ENCODE measurements around the gene SLX4.

The SLX4 gene

DNA sequence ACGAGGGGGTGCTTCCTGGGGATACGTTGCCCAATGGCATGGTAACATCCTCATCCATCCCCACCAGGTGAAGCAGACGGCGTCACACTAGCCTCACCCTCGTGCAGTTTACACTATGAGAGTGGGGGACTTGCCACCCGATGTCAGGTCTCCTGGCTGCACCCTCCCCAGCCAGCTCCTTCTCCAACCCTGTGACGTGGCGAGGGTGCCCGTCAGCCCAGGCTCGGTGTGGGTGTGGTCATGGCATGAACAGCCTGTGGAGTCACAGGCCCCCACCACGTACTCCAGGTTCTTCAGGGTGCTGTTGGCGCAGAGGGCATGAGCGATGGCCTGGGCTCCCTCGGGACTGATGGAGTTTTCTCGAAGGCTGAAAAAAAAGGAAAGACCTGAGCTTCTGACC lies 62.5 kb downstream of the SLX4 start:
- no peak for DNase-seq

DNA sequence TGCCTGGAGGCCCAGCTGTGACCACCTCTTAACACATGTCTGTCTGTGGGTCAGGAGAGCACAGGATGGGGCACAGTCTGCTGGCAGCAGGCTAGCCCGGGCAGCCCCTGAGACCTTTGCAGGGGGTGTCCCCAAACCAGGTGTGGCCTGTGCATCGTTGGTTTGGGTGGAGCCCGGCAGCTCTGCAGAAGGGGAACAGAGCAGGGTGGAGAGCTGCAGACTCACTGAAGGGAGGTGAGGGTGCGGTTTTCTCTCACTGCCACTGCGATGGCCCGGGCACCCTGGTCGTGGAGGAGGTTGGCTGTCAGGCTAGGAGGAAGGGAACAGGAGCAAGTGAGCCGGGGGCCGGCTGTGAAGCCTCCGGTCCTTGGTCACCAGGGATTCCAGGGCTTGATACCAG lies 63.0 kb downstream of the SLX4 start:
- DNase-seq = no peak

DNA sequence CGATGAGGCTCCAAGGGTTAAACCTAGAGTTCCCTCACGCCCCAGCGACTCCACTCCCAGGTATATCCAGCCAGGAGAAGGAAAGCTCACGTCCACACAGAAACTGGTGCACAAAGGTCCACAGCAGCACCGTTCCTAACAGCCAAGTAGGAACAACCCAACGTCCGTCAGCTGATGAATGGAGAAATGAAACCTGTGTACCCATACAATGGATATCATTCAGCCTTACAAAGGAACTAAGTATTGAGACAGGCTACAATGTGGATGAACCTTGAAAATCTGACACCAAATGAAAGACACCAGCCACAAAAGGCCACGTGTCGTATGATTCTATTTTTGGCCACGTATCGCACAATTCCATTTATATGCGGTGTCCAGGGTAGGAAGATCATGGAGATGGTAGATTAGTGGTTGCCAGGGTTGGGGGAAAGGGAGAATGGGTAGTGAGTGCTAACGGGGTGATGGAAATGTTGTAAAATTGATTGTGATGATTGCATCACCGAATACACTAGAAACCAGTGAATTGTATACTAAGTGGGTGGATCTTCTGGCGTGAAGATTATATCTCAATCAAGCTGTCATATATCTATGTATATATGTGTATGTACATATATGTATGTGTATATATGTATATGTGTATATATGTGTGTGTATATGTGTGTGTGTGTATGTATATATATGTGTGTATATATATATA lies 64.3 kb downstream of the SLX4 start:
- DNase-seq = no peak

DNA sequence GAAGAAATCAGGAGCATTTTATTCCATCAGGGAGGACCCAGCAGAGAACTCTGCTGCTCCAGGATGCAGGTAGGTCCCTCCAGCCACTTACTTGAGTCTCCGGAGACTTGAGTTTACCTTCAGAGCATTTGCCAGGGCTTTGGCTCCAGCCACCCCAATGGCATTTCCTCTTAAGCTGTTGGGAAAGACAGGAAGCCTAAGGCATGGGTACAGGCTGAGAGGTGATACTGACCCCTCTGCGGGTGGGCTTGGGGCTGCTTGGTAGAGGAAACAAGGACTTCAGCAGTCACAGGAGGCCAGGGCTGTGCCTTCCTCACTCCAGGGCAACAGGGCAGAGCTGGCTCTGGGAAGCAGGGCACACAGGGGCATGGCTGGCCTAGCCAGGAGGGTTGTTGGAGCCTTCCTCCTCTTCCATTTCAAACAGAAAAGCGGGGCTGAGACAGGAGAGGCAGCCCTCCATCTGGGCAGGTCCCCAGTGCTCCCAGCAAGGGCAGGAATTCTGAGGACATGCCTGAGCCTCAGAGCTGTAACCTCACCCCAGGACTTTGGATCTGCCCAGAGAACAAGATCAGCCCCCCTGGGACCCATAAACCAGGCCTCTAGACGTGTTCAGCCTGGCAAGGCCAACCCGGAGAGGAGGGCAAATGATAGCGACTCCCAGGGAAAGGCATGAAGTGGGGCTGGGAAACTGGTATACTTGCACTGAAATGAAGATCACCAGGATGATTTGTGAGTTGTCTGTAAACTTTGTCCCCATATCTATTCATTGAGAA lies 68.6 kb downstream of the SLX4 start:
- no peak for DNase-seq

DNA sequence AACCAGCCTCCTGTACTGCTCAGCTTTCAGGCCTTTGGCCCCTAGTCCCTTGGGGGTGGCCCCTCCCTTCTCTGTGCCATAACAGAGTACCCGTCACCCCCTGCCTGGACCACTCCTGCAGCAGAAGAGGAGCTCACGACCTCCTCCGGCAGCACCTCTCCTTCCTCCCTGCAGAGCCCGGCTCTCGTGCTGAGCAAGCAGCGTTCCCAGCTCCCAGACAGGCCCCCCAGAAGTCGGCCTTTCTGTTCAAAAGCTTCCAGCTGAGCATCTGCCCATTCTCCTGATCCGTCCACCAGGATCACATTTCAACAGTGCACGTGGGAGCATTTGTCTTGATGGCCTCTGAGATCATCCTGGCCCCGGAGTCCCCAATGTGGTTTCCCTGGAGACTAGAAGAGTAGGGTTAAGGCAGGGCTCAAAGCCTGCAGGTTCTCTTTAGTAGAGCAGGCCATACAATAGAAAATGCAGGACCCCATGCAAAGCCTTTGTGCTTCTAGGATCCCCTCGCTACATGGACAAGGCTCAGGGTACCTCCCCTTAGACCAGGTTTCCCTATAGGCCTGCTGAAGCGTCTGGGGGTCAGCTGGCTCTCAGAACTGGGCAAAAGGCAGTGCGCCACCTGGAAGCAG lies 69.8 kb downstream of the SLX4 start:
- no peak for DNase-seq

DNA sequence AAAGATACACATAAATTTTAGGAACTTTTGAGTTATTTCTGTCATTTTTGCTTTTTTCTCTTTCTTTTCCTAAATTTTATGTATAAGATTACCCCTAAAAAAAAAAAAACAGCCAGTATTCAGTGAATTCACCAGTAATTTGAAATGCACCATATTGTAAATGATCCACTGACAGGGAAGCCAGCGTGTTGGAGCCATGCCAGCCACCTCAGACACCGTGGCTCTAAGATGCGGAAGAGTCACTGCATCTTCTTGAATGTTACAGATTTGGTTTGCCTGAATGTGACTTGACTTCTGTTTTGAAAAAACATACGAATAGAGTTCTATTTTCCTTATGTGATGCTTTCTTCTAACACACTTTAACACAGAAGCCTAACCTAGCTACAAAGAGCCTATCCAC lies 73.2 kb downstream of the SLX4 start:
- no peak for DNase-seq

DNA sequence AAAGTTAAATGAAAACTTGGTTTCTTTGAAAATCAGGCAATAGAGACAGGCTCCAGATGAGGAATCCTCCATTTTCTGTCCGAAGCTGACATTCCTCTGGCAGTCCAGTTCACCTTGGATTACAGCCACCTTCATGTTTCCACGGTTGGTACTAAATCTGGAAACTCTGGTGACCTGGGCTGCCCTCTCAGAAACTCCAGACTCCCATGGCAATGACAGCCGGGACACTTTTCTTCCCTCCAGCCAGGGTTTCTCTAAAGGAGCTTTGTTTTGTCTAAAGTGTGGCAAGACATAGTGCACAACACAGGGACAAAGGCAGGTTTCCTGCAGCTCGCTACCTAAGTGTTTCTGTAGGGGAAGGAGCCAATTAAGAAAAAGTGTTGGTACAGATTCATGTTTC lies 74.6 kb downstream of the SLX4 start:
- no peak for DNase-seq

DNA sequence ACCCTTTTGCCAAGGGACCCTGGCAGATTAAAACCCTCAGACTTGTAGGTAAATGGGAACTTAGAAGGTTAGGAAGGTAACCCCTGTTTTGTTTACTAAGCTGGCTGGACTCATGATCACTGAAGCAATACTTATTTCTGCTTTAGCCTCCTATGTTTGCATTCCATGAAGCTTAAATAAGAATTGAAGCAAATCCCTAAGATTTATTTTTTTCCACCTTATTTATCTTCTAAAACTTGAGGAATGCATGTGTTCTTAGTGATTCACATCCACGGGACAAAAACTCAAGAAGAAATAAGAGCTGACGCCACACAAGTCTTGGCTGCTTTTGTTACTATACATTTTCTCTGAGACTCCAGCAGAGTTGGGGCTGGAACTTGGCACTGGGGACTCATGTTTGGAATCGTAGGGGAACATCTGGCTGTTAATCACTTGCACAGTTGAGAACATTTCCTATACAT lies 75.1 kb downstream of the SLX4 start:
- no peak for DNase-seq

DNA sequence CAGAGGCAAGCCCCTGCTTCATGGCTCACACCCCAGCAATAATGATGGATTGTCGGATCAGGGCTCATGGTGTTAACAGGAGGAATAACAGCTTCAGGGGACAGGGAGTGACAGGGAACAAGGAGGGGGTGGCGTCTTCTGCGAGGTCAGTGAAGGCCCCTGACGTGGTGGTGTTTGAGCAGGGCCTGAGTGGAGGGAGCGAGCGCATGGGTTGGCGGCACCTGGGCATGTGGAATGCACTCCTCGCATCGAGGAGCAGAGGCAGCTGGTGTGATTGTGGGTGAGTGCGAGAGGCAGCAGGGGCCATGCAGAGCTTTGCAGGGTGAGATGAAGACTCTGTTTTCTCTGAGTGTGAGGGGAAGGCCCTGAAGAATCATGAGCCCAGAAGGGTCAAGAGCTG lies 77.3 kb downstream of the SLX4 start:
- DNase-seq = no peak

DNA sequence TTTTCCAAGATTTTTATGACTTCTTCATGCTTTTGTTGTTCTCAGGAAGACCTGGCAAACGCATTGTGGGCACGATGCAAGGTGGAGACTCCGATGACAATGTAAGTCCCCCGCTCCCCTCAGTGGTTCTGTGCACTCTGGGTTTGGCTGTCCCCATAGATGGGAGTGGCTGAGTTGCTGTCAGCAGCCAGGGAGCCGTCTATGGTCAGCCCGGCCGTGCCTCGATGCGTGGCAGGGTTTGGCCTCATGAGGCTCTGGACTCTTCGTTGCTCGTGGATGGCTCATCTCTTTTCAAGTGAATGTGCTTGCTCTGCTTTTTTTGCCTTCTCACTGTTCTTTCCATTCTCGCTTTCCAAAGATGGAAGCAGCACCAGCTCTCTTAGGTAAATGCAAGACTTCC lies 78.7 kb downstream of the SLX4 start:
- no peak for DNase-seq
